GM21576 (cell line): ENCODE measurements around the gene RAB3GAP2.
"Not testable (repeated sequence)": the region's sequence is repeated elsewhere in the genome, so short reads cannot be mapped to it uniquely, and the experiment has no call there.

ENCODE experiments used
- ATAC-seq: cut with Tn5 transposase; IDR thresholded peaks from one replicate; pipeline ENCODE4 v1.9.1; 2021; ENCODE audit warnings: mild to moderate bottlenecking, moderate library complexity; ENCODE audit not compliant: unreplicated experiment

Gene RAB3GAP2

DNA sequence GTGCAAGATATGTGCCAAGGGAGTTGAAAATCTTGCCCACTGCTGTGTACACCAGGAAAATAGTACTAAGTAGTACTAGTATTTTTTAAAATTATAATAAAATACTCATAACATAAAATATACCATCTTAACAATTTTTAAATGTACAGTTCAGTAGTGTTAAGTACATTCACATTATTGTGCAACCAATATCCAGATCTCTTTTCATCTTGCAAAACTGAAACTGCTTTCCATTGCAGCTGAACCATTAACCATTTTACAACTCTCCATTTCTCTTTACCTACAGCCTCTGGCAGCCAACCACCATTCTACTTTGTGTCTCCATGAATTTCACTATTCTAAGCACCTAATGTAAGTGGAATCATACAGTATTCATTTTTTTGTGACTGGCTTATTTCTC lies 19.3 kb upstream of the RAB3GAP2 start:
- ATAC-seq: no peak

DNA sequence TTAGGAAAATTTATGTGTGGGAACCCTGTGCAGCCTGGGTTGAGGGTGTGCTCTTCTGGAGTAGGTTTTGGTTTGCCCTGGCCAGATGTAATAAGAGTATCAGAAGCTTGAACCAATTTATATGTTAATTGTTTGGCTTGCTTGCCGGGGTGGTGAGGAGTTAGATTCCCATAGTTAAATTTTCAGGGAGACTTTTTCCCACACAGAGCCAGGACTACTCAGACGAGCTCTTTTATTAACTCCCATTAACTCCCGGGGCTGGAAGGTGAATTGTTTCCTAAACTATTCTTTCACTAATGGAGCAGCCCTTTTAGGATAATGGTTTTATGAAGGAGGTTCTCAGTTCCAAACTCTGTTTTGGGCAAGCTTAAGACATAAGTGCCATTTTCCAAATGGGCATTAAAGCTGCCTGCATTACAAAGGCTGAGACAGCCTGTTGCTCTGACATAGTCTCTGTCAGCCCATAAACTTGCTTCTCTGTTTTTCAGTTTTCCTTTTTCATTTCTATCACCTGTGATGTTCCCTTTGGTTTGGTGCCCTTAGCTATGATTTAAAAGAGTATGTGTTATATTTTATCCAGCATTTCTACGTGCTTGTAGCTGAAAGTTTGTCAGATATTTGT lies 18.0 kb upstream of the RAB3GAP2 start:
- no peak for ATAC-seq

DNA sequence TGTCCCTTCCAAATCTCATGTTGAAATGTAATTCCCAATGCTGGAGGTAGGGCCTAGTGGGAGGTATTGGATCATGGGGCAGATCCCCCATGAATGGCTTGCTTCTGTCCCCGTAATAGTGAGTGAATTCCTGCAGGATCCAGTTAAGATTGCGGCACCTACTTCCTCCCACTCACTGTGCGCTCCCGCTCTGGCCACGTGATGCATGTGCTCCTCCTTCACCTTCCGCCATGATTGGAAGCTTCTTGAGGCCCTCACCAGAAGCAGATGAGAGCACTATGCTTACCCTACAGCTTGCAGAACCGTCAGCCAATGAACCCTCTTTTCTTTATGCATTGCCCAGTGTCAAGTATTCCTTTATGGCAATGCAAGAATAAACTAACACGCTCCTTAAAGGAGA lies 14.9 kb upstream of the RAB3GAP2 start:
- no peak for ATAC-seq

DNA sequence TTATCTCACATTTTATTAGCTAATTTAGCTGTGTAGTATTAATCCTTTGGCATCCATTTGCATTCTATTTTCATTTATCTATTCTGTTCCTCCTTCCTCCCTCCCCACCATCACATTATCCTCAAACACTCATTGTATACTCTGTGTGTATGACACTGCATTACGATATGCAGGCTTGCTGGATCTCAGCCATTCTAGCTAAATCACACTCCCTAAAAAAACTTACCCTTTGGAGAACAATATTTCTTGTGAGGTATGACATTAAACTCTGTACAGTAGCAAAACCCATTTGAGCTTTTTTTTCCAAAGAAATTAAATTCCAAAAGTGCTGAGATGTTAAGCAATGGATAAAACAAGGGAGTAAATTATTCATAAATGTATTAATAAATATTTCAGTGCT lies 11.4 kb upstream of the RAB3GAP2 start:
- no peak for ATAC-seq

- no peak for ATAC-seq
These were observed 8.9 kb upstream of the RAB3GAP2 start for GRCh38 chr1:220281159-220281574.

DNA sequence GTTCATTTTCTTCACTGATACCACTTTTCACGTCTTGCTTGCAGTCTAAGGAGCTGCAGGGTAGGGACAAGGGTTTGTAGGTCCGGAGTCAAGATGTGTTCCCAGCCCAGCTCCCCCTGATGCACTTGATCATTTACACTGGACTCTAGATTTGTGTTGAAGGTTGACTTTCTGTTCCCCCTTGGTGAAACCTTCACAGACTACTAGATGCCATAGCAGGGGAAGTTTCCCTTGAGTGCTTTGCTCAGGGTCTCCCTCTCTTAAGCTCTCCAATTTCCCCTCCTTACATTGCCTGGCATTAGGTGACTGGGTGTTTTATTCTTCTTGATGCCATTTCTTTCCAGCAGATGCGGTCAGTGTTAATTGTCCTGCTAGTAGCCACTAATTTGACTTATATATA lies 8.0 kb upstream of the RAB3GAP2 start:
- ATAC-seq: no peak

DNA sequence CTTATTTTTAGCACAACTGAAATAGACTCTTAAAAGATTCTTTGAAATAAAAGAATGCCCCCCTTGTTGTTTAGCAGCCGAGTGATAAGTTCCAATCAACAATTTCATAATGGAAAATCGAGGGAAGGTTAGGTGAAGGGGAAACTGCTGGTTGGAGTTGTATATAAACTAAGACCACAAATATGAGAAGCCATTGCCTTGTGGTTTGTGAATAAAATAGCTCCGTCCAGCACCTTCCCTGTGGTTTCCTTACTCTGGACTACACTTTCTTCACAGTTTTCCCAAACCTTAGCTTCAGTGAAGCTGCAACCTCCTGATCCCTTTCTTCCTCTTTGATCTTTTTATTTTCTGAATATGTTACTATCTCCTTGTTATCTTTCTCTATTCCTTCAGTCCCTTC lies 6.7 kb upstream of the RAB3GAP2 start:
- ATAC-seq: no peak

DNA sequence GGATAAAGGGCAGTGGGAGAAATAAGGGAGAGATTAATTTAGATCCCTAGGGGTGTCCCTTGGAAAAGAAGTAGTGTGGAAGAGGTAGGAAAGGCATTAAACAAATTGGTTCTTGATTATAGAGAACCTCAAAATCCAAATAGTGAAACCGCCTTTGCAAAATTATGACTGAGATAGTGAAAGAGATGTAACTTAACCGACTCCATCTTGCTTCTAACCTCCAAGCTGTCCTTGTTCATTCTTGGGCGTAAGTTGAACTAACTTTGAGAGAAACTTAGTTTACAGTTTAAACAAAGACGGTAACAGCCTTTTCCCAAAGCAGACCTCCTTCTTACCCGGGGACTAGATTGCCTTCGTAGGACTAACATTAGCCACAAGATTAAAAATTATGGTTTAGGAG lies 3.2 kb upstream of the RAB3GAP2 start:
- ATAC-seq: no peak

DNA sequence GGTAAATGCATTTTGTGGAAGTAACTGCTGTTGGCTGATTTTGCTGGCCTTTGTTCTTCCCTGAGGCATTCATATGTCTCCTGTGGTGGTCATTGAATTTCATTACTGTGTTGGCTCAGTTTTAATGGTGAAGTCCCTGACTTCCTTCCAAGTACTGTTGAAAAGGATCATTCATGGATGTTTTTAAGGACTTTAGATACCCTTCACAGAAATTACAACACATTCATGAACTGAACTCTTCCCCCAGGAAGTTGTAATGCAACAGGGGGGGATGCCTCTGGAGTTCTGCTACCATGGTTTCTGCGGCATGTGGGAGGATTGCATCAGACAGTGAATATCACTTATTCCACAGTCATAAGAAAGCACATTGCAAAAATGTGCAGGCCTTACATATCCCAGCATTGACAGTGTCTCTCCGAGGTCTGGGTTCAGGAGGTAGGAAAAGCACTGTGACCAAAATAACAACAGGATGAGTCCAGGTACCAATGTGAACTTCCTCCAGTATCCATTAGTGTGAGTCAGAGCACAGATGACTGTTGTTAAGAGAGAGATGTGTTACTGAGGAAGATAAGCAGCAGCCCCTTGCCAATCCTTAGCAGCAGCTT lies 2.1 kb upstream of the RAB3GAP2 start:
- ATAC-seq: no peak

GRCh38 chr1:220272841-220273090 lies 513 bp upstream of the RAB3GAP2 start:
- ATAC-seq: no peak

DNA sequence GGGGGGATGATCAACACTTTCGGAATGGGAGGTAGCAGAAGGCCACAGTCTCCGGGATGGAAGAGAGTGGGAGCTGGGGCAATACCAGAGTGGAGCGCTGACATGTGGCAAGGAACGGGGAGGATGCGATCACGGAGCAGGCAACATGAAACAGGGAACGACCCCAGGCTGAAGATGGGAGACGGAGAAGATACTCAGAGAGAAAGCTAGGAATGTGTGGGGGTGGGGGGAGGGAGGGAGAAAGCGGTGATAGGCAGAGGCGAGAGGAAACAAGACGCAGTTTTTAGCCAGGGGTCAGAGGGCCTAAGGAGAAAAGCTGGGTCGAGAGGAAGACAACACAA lies 577 bp downstream of the RAB3GAP2 start:
- no peak for ATAC-seq

DNA sequence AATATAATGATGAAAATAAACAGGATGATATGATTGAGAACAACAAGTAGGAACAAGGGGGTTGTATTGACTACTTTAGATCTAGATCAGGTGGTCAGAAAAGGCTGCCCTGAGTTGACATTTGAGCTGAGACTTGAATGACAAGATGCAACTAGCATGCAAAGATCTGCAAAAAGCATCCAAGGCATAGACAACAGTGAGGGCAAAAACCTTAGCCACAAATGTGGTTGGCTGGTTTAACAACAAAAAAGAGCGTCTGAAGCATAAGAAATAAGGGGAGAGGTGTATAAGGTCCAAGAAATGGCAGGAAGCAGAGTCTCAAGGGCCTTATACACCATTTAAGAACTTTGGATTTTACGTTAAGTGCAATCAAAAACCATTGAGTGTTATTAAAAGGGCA lies 3.2 kb downstream of the RAB3GAP2 start:
- ATAC-seq: no peak

- ATAC-seq: no peak
These were observed 4.6 kb downstream of the RAB3GAP2 start for GRCh38 chr1:220267630-220268029.

DNA sequence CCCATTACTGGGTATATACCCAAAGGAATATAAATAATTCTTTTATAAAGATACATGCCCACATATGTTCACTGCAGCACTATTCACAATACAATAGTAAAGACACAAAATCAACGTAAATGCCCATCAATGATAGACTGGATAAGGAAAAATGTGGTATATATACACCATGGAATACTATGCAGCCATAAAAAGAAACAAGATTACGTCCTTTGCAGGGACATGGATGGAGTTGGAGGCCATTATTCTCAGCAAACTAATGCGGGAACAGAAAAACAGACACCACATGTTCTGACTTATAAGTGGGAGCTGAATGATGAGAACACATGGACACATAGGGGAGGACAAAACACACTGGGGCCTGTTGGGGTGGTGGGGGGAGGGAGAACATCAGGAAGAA lies 12.0 kb downstream of the RAB3GAP2 start:
- not testable (repeated sequence) for ATAC-seq

- not testable (repeated sequence) for ATAC-seq
These were observed 12.5 kb downstream of the RAB3GAP2 start for GRCh38 chr1:220259756-220260155.

DNA sequence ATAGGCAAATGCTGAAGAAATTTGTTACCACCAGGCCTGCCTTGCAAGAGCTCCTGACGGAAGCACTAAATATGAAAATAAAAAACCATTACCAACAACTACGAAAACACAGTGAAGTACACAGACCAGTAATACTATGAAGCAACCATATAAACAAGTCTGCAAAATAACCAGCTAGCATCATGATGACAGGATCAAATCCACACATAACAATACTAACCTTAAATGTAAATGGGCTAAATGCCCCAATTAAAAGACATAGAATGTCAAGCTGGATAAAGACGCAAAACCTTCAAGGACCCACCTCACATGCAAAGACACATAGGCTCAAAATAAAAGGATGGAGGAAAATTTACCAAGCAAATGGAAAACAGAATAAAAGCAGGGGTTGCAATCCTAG lies 16.1 kb downstream of the RAB3GAP2 start:
- ATAC-seq: not testable (repeated sequence)

DNA sequence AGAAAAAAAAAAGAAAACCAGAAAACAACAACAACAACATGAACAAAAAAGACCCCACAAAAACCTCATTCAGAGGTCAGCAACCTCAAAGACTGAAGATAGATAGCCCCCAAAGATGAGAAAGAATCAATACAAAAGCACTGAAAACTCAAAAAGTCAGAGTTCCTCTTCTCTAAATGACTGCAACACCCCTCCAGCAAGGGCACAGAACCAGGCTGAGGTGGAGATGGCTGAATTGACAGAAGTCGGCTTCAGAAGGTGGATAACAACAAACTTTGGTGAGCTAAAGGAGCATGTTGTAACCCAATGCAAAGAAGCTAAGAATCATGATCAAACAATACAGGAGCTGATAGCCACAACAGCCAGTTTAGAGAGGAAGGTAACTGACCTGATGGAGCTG lies 17.0 kb downstream of the RAB3GAP2 start:
- no peak for ATAC-seq

DNA sequence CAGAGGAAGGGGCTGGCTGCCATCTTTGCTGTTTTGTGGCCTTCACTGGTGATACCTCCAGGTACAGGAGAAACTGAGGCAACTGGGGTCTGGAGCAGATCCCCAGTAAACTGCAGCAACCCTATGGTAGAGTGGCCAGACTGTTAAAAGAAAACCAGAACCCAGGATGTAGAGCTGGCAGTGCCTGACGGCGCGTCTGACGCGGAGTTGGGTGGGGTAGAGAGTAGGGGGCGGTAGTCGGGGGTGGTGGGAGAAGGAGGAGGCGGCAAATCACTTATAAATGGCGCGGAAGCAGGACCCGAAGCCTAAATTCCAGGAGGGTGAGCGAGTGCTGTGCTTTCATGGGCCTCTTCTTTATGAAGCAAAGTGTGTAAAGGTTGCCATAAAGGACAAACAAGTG lies 19.0 kb downstream of the RAB3GAP2 start:
- ATAC-seq: not testable (repeated sequence)

GRCh38 chr1:220251272-220251671 lies 21.0 kb downstream of the RAB3GAP2 start:
- no peak for ATAC-seq

GRCh38 chr1:220250681-220251080 lies 21.6 kb downstream of the RAB3GAP2 start:
- no peak for ATAC-seq

- no peak for ATAC-seq
These were observed 22.7 kb downstream of the RAB3GAP2 start for GRCh38 chr1:220249522-220249921.

GRCh38 chr1:220248715-220249265 lies 23.5 kb downstream of the RAB3GAP2 start:
- not testable (repeated sequence) for ATAC-seq

DNA sequence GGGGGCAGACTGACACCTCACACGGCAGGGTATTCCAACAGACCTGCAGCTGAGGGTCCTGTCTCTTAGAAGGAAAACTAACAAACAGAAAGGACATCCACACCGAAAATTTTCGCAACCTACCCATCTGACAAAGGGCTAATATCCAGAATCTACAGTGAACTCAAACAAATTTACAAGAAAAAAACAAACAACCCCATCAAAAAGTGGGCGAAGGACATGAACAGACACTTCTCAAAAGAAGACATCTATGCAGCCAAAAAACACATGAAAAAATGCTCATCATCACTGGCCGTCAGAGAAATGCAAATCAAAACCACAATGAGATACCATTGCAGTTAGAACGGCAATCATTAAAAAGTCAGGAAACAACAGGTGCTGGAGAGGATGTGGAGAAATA lies 26.4 kb downstream of the RAB3GAP2 start:
- ATAC-seq: not testable (repeated sequence)
